ENCODE data around the gene MAML3.

DNA sequence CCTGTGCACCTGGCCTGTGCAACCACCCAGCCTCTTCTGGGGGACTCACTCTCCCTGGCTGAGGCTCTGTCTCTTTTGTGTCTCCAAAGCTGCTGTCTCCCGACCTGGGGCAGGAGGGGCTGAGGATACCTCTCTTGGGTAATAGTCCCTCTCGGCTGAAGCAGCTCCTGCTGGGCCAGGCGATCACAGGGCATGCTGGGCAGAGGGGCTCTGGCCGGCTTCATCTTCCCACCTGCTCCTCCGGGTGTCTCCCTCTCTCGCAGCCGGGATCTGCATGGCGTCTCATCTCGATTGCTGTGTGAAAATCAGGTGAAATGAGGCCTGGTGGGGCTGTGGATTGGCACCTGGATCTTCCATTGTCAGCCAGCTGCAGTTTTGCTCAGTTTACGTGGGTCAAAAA is 435.2 kb downstream of the MAML3 start:
- TF ChIP-seq, protein P1, sequence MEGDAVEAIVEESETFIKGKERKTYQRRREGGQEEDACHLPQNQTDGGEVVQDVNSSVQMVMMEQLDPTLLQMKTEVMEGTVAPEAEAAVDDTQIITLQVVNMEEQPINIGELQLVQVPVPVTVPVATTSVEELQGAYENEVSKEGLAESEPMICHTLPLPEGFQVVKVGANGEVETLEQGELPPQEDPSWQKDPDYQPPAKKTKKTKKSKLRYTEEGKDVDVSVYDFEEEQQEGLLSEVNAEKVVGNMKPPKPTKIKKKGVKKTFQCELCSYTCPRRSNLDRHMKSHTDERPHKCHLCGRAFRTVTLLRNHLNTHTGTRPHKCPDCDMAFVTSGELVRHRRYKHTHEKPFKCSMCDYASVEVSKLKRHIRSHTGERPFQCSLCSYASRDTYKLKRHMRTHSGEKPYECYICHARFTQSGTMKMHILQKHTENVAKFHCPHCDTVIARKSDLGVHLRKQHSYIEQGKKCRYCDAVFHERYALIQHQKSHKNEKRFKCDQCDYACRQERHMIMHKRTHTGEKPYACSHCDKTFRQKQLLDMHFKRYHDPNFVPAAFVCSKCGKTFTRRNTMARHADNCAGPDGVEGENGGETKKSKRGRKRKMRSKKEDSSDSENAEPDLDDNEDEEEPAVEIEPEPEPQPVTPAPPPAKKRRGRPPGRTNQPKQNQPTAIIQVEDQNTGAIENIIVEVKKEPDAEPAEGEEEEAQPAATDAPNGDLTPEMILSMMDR (IDR thresholded peaks at IDR 0.05; ENCODE audit: low read length), result no peak
- TF ChIP-seq EZH2 (IDR thresholded peaks at IDR 0.05; ENCODE audit: borderline replicate concordance, low read length), result no peak
